Astrocyte (in vitro differentiated cells and primary cell): ENCODE results near the gene ORAI3.

ENCODE experiments used
- CTCF ChIP-seq: IDR thresholded peaks from 2 replicates; pipeline ENCODE4 v1.5.1; 2011; ENCODE audit warnings: low read depth, mild to moderate bottlenecking, inconsistent platforms, low read length, moderate library complexity; ENCODE audit not compliant: insufficient read depth
- EZH2 ChIP-seq: IDR thresholded peaks from 2 replicates; pipeline ENCODE4 v1.6.1; 2012; ENCODE audit warnings: mild to moderate bottlenecking, low read length, inconsistent platforms; ENCODE audit not compliant: insufficient read depth

GRCh38 chr16:30924076-30924912 lies 24.6 kb upstream of the ORAI3 start:
- TF ChIP-seq CTCF (no peak), EZH2 (no peak)
